Inflammatory macrophage treated with lipopolysaccharide for 4 hours (primary cell): ENCODE data around the gene ZNHIT6.
"Not testable (repeated sequence)": the region's sequence is repeated elsewhere in the genome, so short reads cannot be mapped to it uniquely, and the experiment has no call there.

Source experiments
- DNase-seq: peaks from one replicate; pipeline ENCODE4 v3.0.0-alpha.2; 2020

The ZNHIT6 gene

DNA sequence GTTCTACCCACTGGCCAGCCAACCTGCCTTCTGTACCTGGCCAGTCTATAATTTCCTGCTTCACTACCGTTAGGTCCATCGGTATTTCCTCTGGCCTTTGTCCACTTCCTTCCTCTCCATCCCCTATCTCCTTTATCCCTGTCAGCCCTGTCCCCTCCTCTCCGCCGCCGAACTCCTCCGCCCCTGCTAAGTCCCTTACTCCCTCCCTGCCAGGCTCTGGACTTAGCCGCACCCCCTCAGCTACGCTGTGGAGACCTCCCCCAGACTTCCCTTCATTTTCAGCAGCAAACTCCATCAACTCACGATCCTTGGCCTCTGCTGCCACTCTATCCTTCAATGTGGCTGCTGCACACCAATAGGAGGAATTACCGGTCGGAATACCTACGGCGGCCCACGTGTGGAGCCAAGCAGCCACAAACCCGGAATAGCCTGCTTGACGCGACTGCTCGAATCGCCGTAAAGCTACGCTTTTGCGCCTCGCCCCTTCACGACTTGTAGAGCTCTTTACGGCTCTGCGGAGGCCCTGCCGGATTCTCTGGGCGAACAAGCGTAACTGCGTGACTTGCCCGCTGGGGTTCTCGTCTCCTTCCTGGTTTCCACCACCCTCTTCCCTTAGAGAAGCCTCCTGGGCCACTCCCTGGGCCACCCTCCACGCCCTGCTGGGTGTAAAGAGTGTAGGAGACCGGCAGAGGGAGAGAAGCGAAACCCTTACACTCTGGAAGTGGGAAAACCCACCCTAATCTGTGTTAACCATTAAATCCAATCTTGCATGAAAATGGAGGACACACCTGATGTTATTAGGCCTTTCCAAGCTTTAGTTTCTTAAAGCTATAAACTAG is at the start of gene ZNHIT6:
Gene ZNHIT6 (minus strand): TSS at position 444 of the 839 bp plus-strand sequence. CDS start 149 bp downstream, at position 295.
- DNase-seq: peak; percentile 94

GRCh38 chr1:85756864-85757263 is 48.6 kb upstream of the ZNHIT6 start:
- no peak for DNase-seq

DNA sequence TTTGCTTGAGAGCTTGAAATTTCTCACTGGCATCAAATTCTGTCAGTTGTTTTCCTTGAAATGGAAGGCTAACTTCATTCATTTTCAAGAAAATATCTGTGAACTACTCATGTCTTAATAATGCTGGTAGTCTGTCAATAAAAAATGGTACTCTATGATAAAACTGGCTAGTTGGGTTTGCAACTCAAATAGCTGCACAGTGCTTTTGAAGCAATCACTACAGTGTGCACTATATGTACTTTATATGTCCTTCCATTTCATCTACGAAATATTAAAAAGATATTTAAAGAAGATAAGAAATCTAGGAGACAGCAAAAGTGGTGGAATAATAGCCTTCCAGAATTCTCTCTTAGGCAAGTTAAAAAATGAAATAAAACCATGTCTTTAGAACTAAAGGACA is 39.9 kb upstream of the ZNHIT6 start:
- no peak for DNase-seq

- DNase-seq: no peak
Measured at GRCh38 chr1:85746777-85747176, 38.5 kb upstream of the ZNHIT6 start.

- no peak for DNase-seq
Measured at GRCh38 chr1:85743814-85744213, 35.6 kb upstream of the ZNHIT6 start.

- DNase-seq: no peak
Measured at GRCh38 chr1:85734931-85735330, 26.7 kb upstream of the ZNHIT6 start.

GRCh38 chr1:85718678-85719340 is 10.6 kb upstream of the ZNHIT6 start:
- no peak for DNase-seq

GRCh38 chr1:85714418-85715114 is 6.3 kb upstream of the ZNHIT6 start:
- not testable (repeated sequence) for DNase-seq

DNA sequence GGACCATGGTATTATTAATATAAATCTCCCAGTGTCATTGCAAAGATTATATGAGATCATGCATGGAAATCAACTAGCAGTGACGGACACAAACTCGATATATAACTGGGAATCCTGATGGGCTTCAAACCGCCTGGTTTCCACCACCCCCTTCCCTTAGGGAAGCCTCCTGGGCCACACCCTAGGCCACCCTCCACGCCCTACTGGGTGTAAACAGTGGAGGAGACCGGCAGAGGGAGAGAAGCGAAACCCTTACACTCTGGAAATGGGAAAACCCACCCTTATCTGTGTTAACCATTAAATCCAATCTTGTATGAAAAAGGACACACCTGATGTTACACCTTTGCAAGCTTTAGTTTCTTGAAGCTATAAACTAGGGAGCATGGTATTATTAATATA is 595 bp upstream of the ZNHIT6 start:
- DNase-seq: peak; percentile 2

DNA sequence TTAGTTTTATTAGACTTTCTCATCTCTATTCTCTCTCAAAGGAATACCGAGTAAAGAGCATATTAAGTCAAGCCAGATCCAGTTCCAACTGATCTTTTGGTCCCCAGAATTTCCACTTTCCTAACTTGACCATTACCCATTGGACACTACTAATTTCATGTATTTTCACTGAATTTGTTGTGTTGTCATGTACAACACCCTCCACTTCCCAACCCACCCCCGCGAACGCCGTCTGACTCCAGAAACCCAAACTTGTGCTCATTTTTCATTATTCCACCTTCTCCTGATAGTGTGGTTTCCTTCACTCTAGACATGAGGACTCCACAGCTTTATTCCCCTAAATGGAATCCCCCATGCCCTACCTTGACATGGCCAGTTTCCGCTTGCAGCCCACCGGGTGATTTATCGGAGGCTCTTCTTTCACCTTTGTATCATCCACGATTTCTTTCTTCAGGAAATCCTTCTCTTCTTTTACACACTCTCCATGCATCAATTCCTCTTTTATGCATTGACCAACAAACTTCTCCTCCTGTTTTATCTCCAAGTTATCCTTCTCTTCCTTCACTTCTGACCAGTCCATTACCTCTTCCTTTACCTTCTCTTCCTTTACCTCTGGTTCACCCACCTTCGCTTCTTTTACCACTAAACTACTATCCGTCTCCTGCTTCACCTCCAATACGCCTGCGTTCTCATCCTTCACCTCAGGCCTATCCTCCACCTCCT is 805 bp downstream of the ZNHIT6 start:
- DNase-seq: no peak

GRCh38 chr1:85705940-85706339 is 2.3 kb downstream of the ZNHIT6 start:
- no peak for DNase-seq

DNA sequence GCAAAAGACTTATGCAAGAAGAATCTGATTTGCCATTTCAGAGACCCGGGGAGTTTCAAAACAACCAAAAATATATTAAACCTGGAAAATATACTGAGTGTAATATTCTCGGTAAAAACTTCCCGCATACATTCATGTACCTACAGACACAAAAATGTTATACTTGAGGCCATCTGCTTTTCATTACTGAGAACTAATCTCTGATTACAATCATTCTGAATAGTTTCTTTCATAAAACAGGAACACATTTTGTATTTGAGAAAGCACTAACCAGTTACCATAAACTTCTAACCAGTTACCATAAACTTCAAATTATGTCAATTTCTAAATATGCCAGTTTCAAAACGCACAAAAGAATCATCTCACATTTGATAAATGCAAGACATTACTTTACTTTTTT is 7.8 kb downstream of the ZNHIT6 start:
- no peak for DNase-seq

DNA sequence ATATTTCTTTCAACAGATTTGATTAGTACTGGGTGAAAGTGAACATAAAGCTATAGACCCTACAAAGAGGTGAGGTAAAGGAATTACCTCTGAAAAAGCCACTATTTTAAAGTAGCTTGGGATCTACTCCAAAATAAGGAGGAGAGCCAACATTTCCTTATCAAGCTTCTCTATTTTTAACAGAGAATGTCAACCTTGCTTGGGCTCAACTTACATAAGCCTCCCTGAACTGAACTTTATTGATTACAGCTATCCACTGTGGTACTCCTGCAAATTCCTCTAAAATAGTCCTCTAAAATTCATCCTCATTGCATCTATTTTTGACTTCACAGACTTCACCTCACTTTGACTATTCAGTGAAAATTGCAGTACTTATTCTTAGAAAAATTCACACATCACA is 10.3 kb downstream of the ZNHIT6 start:
- DNase-seq: no peak

DNA sequence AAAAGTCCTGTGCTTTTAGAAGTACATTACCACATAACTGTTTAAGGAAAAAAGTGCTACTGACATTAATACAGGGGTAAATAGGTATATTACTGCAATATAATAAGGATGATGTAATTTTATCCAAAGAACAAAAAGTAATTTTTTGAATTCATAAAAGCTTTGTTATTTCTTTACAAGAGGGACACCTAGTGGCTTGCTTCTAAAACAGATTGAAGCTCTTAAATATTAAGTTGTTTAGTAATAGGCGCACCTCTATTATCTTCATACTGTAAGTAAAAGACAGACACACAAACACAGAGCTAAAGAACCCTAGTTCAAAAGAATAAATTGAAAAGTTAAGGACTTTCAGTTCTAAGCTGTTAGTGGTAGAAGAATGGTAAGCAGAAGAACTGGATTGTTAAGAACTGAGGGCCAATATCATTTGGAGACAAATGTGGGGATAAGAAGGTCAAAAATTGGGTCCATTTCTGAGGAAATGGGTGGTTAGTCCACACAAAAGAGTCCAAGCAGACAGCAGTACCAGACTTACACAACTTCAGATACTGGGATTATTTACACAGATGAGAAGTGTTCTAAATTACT is 15.4 kb downstream of the ZNHIT6 start:
- DNase-seq: no peak

GRCh38 chr1:85689775-85690404 is 18.3 kb downstream of the ZNHIT6 start:
- DNase-seq: no peak

- DNase-seq: no peak
Measured at GRCh38 chr1:85683292-85684025, 24.8 kb downstream of the ZNHIT6 start.

- peak; percentile 1 for DNase-seq
Measured at GRCh38 chr1:85681087-85681486, 27.1 kb downstream of the ZNHIT6 start.

GRCh38 chr1:85678193-85678592 is 30.0 kb downstream of the ZNHIT6 start:
- no peak for DNase-seq

DNA sequence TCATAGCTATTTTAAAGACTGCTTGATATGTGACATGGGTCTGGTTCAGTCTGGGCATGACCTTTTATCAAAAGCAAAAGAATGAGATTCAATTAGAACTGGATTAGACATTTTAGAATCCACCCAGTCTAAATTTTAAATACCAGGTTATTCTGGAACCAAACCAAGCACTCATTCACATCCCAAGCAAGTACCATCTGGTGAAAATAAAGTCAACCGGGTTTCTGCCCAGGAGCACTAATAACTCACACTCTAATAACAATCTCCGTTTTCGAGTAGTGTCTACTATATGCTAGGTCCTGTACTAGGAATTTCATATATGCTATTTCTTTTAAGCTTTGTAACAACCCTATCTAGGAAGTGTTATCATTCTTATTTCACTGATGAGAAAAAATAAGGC is 30.6 kb downstream of the ZNHIT6 start:
- no peak for DNase-seq

DNA sequence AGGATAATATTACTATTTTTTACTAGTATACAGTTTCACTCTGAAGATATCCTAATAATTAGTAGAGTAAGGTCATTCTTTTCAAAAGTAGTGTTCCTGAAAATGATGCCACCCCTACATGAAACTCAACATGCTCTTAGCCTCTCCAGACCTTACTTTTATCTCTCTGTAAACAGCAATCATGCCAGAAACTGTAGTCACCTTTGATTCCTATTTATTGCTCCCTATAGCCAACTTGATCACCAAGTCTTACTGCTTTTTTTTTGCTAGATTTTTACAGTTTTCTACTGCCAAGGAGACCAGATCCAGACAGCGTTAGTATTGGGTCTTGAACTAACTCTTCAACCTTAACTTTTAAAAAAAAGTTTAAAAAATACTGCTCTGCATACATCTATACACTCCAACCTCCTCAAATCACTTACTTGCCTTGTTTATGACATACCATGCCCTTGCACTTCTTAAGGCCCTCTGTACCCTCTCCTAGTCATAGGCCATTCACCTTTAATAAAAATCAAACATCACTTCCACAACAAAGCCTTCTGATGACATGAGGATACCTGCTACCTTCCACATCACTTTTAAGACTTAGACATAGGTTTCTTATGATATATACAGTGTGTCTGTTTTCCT is 36.1 kb downstream of the ZNHIT6 start:
- no peak for DNase-seq

DNA sequence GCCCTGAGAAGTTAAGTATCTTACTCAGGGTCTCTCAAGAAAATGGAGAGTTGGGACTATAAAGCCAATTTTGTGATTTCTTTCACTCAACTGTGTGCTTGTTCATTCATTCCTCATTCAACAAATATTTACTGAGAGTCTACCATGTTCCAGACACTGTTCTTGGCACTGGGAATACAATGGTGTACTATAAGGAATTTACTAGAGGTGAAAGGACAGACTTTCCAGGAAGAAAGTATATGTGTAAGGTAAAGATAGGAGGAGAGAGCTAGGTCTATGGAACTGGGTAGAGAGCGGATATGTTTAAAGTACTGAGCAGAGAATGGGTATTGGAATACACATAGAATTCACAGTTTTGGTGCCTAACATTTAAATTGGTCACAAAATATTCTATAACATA is 42.3 kb downstream of the ZNHIT6 start:
- DNase-seq: no peak
